Measurements from ENCODE around the gene STX7.

Gene STX7

GRCh38 chr6:132425176-132425575, 87.7 kb downstream of the STX7 start:
- no peak overlapping the region for H3K4me2 ChIP-seq (ENCODE audit: low read length)
- H3K4me1 ChIP-seq (ENCODE audit: low read length): no peaks in the 10 kb centered on the region
- H3K9ac ChIP-seq (ENCODE audit: low read length): no peak overlapping the region
- no peaks in the 10 kb centered on the region for H3K9me3 ChIP-seq (ENCODE audit: insufficient read depth, low read length)
- no peak overlapping the region for H3K4me3 ChIP-seq (ENCODE audit: low read length)
- no peak overlapping the region for H2AFZ ChIP-seq (ENCODE audit: low read depth, low read length)
- no peaks in the 10 kb centered on the region for H3K79me2 ChIP-seq (ENCODE audit: low read length)
- H3K27me3 ChIP-seq (ENCODE audit: low read depth, low read length): no peaks in the 10 kb centered on the region
- no peaks in the 10 kb centered on the region for H4K20me1 ChIP-seq (ENCODE audit: insufficient read depth, low read length)
- H3K36me3 ChIP-seq (replicated peaks; ENCODE audit: low read depth, low read length): no peaks in the 10 kb centered on the region
- no peak for TF ChIP-seq EZH2phosphoT487 (IDR thresholded peaks at IDR 0.05; ENCODE audit: low read depth)
- no peak for TF ChIP-seq CTCF (IDR thresholded peaks at IDR 0.05; ENCODE audit: low read depth, low read length)
- H3K27ac ChIP-seq (ENCODE audit: low read length): no peak overlapping the region

DNA sequence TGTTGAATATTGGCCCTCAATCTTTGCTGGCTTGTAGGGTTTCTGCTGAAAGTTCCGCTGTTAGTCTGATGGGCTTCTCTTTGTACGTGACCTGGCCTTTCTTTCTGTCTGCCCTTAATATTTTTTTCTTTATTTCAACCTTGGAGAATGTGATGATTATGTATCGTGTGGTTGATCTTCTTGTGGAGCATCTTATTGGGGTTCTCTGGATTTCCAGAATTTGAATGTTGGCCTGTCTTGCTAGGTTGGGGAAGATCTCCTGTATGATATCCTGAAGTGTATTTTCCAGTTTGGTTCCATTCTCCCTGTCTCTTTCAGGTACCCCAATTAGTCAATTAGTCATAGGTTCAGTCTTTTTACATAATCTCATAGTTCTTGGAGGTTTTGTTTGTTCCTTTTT, 89.1 kb downstream of the STX7 start:
- no peaks in the 10 kb centered on the region for H3K9me3 ChIP-seq (ENCODE audit: insufficient read depth, low read length)
- no peak overlapping the region for H3K4me2 ChIP-seq (ENCODE audit: low read length)
- TF ChIP-seq CTCF (IDR thresholded peaks at IDR 0.05; ENCODE audit: low read depth, low read length) (no peak), EZH2phosphoT487 (IDR thresholded peaks at IDR 0.05; ENCODE audit: low read depth) (no peak)
- H3K4me3 ChIP-seq (ENCODE audit: low read length): no peak overlapping the region
- no peaks in the 10 kb centered on the region for H3K27me3 ChIP-seq (ENCODE audit: low read depth, low read length)
- H2AFZ ChIP-seq (ENCODE audit: low read depth, low read length): no peak overlapping the region
- no peaks in the 10 kb centered on the region for H4K20me1 ChIP-seq (ENCODE audit: insufficient read depth, low read length)
- H3K79me2 ChIP-seq (ENCODE audit: low read length): no peaks in the 10 kb centered on the region
- H3K27ac ChIP-seq (ENCODE audit: low read length): no peak overlapping the region
- H3K4me1 ChIP-seq (ENCODE audit: low read length): no peaks in the 10 kb centered on the region
- H3K36me3 ChIP-seq (replicated peaks; ENCODE audit: low read depth, low read length): no peaks in the 10 kb centered on the region
- no peak overlapping the region for H3K9ac ChIP-seq (ENCODE audit: low read length)

DNA sequence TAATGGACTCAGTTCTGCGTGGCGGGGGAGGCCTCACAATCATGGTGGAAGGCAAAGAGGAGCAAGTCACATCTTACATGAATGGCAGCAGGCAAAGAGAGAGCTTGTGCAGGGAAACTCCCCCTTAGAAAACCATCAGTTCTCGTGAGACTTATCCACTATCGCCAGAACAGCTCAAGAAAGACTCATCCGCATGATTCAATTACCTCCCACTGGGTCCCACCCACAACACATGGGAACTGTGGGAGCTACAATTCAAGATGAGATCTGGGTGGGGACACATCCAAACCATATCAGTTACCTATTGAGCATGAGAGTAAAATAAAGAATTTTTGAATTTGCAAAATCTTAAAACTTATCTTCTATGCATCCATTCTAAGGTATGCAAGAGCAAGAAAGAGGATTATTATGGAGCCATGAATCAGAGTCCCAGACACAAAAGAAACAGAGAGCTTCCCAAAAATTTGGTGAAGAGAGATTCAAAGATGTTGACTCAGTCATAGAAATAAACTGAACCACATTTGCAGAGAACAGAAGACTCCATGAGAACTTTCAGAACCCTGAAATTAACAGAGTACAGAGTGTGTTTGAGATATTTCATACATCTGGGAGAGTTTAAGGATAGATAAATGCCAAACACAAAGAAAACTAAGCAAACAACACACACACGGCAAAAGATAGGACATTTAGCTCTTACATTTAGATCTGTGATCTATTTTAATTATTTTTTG, 94.5 kb downstream of the STX7 start:
- H3K36me3 ChIP-seq (replicated peaks; ENCODE audit: low read depth, low read length): no peaks in the 10 kb centered on the region
- no peak overlapping the region for H3K4me2 ChIP-seq (ENCODE audit: low read length)
- H3K79me2 ChIP-seq (ENCODE audit: low read length): no peaks in the 10 kb centered on the region
- no peak overlapping the region for H3K27ac ChIP-seq (ENCODE audit: low read length)
- peaks cover 16% of the 10 kb centered on the region for H3K4me1 ChIP-seq (ENCODE audit: low read length)
- H3K4me3 ChIP-seq (ENCODE audit: low read length): no peak overlapping the region
- H3K27me3 ChIP-seq (ENCODE audit: low read depth, low read length): no peaks in the 10 kb centered on the region
- no peak overlapping the region for H2AFZ ChIP-seq (ENCODE audit: low read depth, low read length)
- H3K9ac ChIP-seq (ENCODE audit: low read length): no peak overlapping the region
- no peak for TF ChIP-seq CTCF (IDR thresholded peaks at IDR 0.05; ENCODE audit: low read depth, low read length)
- TF ChIP-seq EZH2phosphoT487 (IDR thresholded peaks at IDR 0.05; ENCODE audit: low read depth): no peak
- no peaks in the 10 kb centered on the region for H4K20me1 ChIP-seq (ENCODE audit: insufficient read depth, low read length)
- peaks cover 11% of the 10 kb centered on the region; the same call in 1 of the 2 replicates for H3K9me3 ChIP-seq (ENCODE audit: insufficient read depth, low read length)

GRCh38 chr6:132414761-132415160, 98.2 kb downstream of the STX7 start:
- Histone ChIP-seq H3K4me1 (ENCODE audit: low read length) (peaks cover 29% of the 10 kb centered on the region), H3K79me2 (ENCODE audit: low read length) (no peaks in the 10 kb centered on the region), H2AFZ (ENCODE audit: low read depth, low read length) (no peak overlapping the region), H3K9ac (ENCODE audit: low read length) (no peak overlapping the region), H4K20me1 (ENCODE audit: insufficient read depth, low read length) (no peaks in the 10 kb centered on the region), H3K36me3 (replicated peaks; ENCODE audit: low read depth, low read length) (no peaks in the 10 kb centered on the region), H3K9me3 (ENCODE audit: insufficient read depth, low read length) (peaks cover 11% of the 10 kb centered on the region; the same call in 1 of the 2 replicates), H3K4me3 (ENCODE audit: low read length) (peak overlapping the region; percentile 29), H3K27ac (ENCODE audit: low read length) (no peak overlapping the region), H3K27me3 (ENCODE audit: low read depth, low read length) (peaks cover 21% of the 10 kb centered on the region), H3K4me2 (ENCODE audit: low read length) (peak overlapping the region; percentile 64)
- TF ChIP-seq CTCF (IDR thresholded peaks at IDR 0.05; ENCODE audit: low read depth, low read length) (no peak), EZH2phosphoT487 (IDR thresholded peaks at IDR 0.05; ENCODE audit: low read depth) (no peak)
